HCT116 (cell line): ENCODE results near the gene KIR2DL1. TPM values are rescaled to one million over a fixed set of nuclear protein-coding genes. Genes with fewer than 3 reads are reported as not detected.
"Not testable (repeated sequence)": the region's sequence is repeated elsewhere in the genome, so short reads cannot be mapped to it uniquely, and the experiment has no call there.

Source experiments
- ATAC-seq: fragments of 200-7000 bp; cut with Tn5 transposase; 2 replicates; pipeline ENCODE4 v1.9.1; 2020; ENCODE audit warnings: mild to moderate bottlenecking, moderate library complexity
- BruUV-seq: library from RNA; stranded (reverse); fragments of 400-500 nt; replicated peaks from 2 replicates; lab custom pipeline; 2021; lab: Mats Ljungman, UMichigan
- CTCF ChIA-PET: fragments of 300-600 bp; sonication (Branson Sonifier 250); formaldehyde crosslinking; loops from one replicate; lab custom pipeline; 2021; ENCODE audit warnings: antibody characterized with exemption; lab: Charles Lee
- POLR2A ChIA-PET: fragments of 300-600, 350-600 bp; sonication (Branson Sonifier 250); formaldehyde crosslinking; loops from one replicate; lab custom pipeline; 2021; ENCODE audit warnings: antibody characterized with exemption; lab: Charles Lee
- RAD21 ChIA-PET, 2 experiments: fragments of 300-600 bp; sonication (Branson Sonifier 250); formaldehyde crosslinking; loops; one replicate each; lab custom pipeline; 2023; ENCODE audit warnings: low total read pairs in 2 of 2; ENCODE audit not compliant: uncharacterized antibody in 2 of 2, unreplicated experiment in 2 of 2, low non-redundant PET in 1 of 2; lab: Charles Lee
- DNase-seq: peaks from one replicate; pipeline ENCODE4 v3.0.0-alpha.2; 2010; ENCODE audit warnings: low read depth, low spot score
- H2AFZ ChIP-seq: fragments of 200-600 bp; shearing (Covaris generic), sonication (generic); 2 replicates; pipeline ENCODE4 v1.6.1; 2017; ENCODE audit warnings: low read depth, mixed run types, mixed read lengths, antibody characterized with exemption, low read length; ENCODE audit not compliant: poor library complexity, severe bottlenecking
- H3K27ac ChIP-seq: 2 replicates; pipeline ENCODE4 v1.5.1; 2012; ENCODE audit warnings: low read depth, low read length
- H3K27me3 ChIP-seq: fragments of 200-600 bp; sonication (generic); 2 replicates; pipeline ENCODE4 v1.6.1; 2016; ENCODE audit warnings: mixed run types, low read length, mixed read lengths; ENCODE audit not compliant: insufficient read depth
- H3K36me3 ChIP-seq, 2 experiments: fragments of 200-500 bp in 1 of 2; fragments of 200-600 bp in 1 of 2; sonication (Bioruptor generic) in 1 of 2; sonication (generic) in 1 of 2; 2 replicates each; pipeline versions ENCODE4 v1.5.1 to v1.6.1; 2014 to 2016; ENCODE audit warnings: low read length in 2 of 2, inconsistent platforms in 1 of 2, mixed read lengths in 1 of 2, mixed run types in 1 of 2; ENCODE audit not compliant: insufficient read depth in 2 of 2, control insufficient read depth in 1 of 2
- H3K4me1 ChIP-seq, 2 experiments: fragments of 200-600 bp in 1 of 2; sonication (generic) in 1 of 2; 2 replicates each; pipeline versions ENCODE4 v1.5.1 to v1.6.1; 2012 to 2017; ENCODE audit warnings: low read length in 2 of 2, inconsistent platforms in 1 of 2, mild to moderate bottlenecking in 1 of 2, mixed read lengths in 1 of 2, mixed run types in 1 of 2, moderate library complexity in 1 of 2; ENCODE audit not compliant: insufficient read depth in 2 of 2, control insufficient read depth in 1 of 2
- H3K4me2 ChIP-seq: fragments of 200-600 bp; sonication (generic); 2 replicates; pipeline ENCODE4 v1.6.1; 2017; ENCODE audit warnings: mixed run types, low read length, mixed read lengths
- H3K4me3 ChIP-seq, 2 experiments: fragments of 200-600 bp in 1 of 2; sonication (generic) in 1 of 2; replicated peaks in 1 of 2; 2 replicates each; pipeline ENCODE4 v1.5.1; 2011 to 2016; ENCODE audit warnings: low read length in 2 of 2, control low read depth in 1 of 2, low read depth in 1 of 2, mild to moderate bottlenecking in 1 of 2, mixed read lengths in 1 of 2, mixed run types in 1 of 2
- H3K79me2 ChIP-seq: fragments of 200-600 bp; sonication (generic); 2 replicates; pipeline ENCODE4 v1.6.1; 2017; ENCODE audit warnings: mild to moderate bottlenecking, mixed run types, low read length, moderate library complexity, mixed read lengths; ENCODE audit not compliant: insufficient read depth
- H3K9ac ChIP-seq: fragments of 200-600 bp; sonication (generic); 2 replicates; pipeline ENCODE4 v1.6.1; 2016; ENCODE audit warnings: low read length, mixed read lengths
- H3K9me2 ChIP-seq: fragments of 200-600 bp; sonication (generic), shearing (Covaris generic); 2 replicates; pipeline ENCODE4 v1.6.1; 2017; ENCODE audit warnings: mixed run types, mild to moderate bottlenecking, moderate library complexity; ENCODE audit not compliant: insufficient read depth
- H3K9me3 ChIP-seq, 2 experiments: fragments of 200-500 bp in 1 of 2; fragments of 200-600 bp in 1 of 2; sonication (Bioruptor generic) in 1 of 2; sonication (generic) in 1 of 2; 2 replicates each; pipeline ENCODE4 v1.6.1; 2014 to 2017; ENCODE audit warnings: low read length in 2 of 2, mixed read lengths in 2 of 2, inconsistent platforms in 1 of 2, low read depth in 1 of 2, mild to moderate bottlenecking in 1 of 2, mixed run types in 1 of 2, moderate library complexity in 1 of 2; ENCODE audit not compliant: control insufficient read depth in 1 of 2, insufficient read depth in 1 of 2
- H4K20me1 ChIP-seq: fragments of 200-600 bp; sonication (generic), shearing (Covaris generic); 2 replicates; pipeline ENCODE4 v1.6.1; 2017; ENCODE audit warnings: mixed run types, mild to moderate bottlenecking, moderate library complexity; ENCODE audit not compliant: insufficient read depth
- intact Hi-C: fragments of 100-400 bp; cut with micrococcal nuclease; formaldehyde crosslinking; loops from 2 replicates; pipeline ENCODE4 v1.10.0; 2022
- total RNA-seq: library from RNA; stranded (reverse); gene quantifications from one replicate; pipeline ENCODE4 v1.2.1, GENCODE V29; 2021; ENCODE audit not compliant: unreplicated experiment

The KIR2DL1 gene
- total RNA-seq, 1 experiment from 2014 or later, result not detected

- RAD21 ChIA-PET, H3K27ac ChIP-seq, H4K20me1 ChIP-seq, BruUV-seq, H3K4me1 ChIP-seq, ATAC-seq, H3K9me2 ChIP-seq, DNase-seq, H3K9ac ChIP-seq, H3K36me3 ChIP-seq, H3K27me3 ChIP-seq, intact Hi-C loops, H3K9me3 ChIP-seq, POLR2A ChIA-PET, H2AFZ ChIP-seq, H3K4me2 ChIP-seq, H3K79me2 ChIP-seq, H3K4me3 ChIP-seq: not testable (repeated sequence)
- CTCF ChIA-PET, result interaction anchor here (0.6 kb wide), 1 partner anchor 880 kb away, joined by 3 read pairs; the partner anchor contains the start of gene ZNF784
Measured at GRCh38 chr19:54744080-54744479, 25.5 kb upstream of the KIR2DL1 start.

GRCh38 chr19:54747614-54748322 is 21.8 kb upstream of the KIR2DL1 start:
- DNase-seq, H3K9ac ChIP-seq, BruUV-seq, H3K36me3 ChIP-seq, H3K4me3 ChIP-seq, H2AFZ ChIP-seq, CTCF ChIA-PET, H3K9me2 ChIP-seq, H3K9me3 ChIP-seq, ATAC-seq, H3K4me1 ChIP-seq, POLR2A ChIA-PET, RAD21 ChIA-PET, H3K4me2 ChIP-seq, H3K27me3 ChIP-seq, intact Hi-C loops, H3K79me2 ChIP-seq, H3K27ac ChIP-seq, H4K20me1 ChIP-seq: not testable (repeated sequence)

GRCh38 chr19:54750276-54750675 is 19.3 kb upstream of the KIR2DL1 start:
- CTCF ChIA-PET, H3K9ac ChIP-seq, DNase-seq, H3K9me2 ChIP-seq, H3K4me1 ChIP-seq, BruUV-seq, H2AFZ ChIP-seq, H3K36me3 ChIP-seq, H3K4me2 ChIP-seq, H3K4me3 ChIP-seq, RAD21 ChIA-PET, H4K20me1 ChIP-seq, intact Hi-C loops, POLR2A ChIA-PET, H3K79me2 ChIP-seq, H3K27ac ChIP-seq, ATAC-seq, H3K27me3 ChIP-seq, H3K9me3 ChIP-seq: not testable (repeated sequence)

- H3K36me3 ChIP-seq, H3K4me3 ChIP-seq, DNase-seq, CTCF ChIA-PET, H3K4me2 ChIP-seq, H4K20me1 ChIP-seq, H3K9me3 ChIP-seq, H3K9me2 ChIP-seq, BruUV-seq, H3K27ac ChIP-seq, POLR2A ChIA-PET, intact Hi-C loops, H3K9ac ChIP-seq, RAD21 ChIA-PET, H3K4me1 ChIP-seq, ATAC-seq, H3K27me3 ChIP-seq, H3K79me2 ChIP-seq, H2AFZ ChIP-seq: not testable (repeated sequence)
Measured at GRCh38 chr19:54756204-54757110, 13.1 kb upstream of the KIR2DL1 start.
